Fibroblast of skin of left quadriceps (primary cell): ENCODE measurements around the gene GLB1L3.

Experiments used
- DNase-seq, 2 experiments: peaks; one replicate each; pipeline ENCODE4 v3.0.0-alpha.2; 2013; ENCODE audit warnings: low read depth in 2 of 2

GLB1L3 gene

DNA sequence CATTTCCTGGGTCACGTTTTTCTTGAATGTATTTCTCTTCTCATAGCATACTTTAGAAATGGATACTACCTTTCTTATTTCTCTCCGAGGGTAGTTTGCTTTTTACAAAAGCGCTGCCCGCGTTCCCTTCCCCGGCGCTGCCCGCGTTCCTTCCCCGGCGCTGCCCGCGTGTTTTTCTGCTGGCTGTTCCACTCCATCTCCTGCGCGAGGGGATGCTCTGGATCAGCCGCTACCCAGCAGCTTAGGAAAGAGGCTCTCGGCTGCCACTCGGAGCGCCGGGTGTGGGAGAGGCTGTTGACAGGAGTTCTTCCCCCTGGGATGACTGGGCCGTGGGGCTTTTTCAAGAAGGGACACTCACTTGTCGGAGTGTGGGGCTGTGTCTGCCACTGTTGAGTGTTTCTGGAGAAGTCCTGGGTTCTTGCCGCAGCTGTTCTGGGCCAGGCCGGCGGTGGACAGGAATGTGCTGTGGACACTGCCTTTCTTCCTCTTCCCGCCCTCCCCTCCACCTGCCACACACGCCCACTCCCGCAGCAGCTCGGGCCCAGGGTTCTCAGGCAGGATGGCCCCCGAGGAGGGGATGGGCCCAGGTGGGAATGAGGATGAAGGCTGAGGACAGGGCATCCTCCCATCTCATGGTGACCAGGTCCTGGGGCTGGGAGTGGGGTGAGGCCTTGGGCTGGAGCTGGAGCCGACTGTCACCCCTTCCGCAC, 86.2 kb downstream of the GLB1L3 start:
- no peak for DNase-seq

DNA sequence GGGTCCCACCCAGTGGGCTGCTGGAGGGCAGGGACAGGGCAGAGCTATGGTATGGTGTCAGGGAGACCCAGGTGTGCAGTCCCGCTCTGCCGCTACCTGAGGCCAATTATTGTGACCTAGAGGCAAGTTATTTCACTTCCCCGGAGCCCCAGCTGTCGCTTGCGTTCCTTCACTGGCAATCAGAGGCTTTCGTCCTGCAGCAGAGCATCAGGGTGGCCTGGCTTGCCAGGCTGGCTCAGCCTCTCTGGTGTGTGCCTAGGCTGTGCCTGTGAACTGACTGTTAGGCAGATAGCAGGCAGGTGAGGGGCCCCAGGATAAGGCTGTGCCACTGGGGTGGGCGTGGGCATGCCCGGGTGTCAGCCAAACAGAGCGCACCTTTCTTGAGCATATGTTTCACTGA, 87.0 kb downstream of the GLB1L3 start:
- no peak for DNase-seq

DNA sequence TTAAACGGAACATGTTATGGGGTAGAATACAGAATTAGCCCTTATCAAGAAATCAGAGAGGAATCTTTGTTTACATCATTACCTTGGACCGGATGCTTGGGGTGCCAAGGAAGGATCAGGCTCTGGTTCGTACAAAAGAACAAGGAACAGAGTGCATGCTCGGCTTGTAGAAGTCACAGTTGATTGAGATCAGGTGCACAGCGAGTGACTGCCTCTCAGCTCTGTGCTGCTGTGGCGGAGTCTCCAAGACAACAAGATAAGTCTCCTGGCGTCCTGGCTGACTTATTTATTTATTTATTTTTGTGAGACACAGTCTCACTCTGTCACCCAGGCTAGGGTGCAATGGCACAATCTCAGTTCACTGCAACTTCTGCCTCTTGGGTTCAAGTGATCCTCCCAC, 87.4 kb downstream of the GLB1L3 start:
- DNase-seq: no peak

DNA sequence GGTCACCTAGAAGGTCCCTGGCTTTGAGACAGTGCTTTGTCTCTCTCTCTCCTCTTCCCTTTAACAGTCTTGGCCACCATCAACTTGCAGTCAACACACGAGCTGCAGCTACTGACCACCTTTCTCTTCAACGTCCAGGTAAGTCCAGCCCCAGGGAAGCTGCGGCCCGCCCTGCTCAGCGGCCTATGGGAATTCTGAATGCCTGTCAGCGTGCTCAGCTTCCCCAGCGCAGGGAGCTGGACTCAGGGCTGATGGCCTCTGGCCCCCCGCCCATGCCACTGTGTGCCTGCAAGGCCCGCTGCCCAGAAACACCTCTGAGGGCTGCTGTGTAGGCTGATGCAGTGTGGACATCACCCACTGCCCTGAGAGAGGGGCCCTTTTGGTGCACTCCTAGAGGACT, 88.1 kb downstream of the GLB1L3 start:
- DNase-seq: no peak

DNA sequence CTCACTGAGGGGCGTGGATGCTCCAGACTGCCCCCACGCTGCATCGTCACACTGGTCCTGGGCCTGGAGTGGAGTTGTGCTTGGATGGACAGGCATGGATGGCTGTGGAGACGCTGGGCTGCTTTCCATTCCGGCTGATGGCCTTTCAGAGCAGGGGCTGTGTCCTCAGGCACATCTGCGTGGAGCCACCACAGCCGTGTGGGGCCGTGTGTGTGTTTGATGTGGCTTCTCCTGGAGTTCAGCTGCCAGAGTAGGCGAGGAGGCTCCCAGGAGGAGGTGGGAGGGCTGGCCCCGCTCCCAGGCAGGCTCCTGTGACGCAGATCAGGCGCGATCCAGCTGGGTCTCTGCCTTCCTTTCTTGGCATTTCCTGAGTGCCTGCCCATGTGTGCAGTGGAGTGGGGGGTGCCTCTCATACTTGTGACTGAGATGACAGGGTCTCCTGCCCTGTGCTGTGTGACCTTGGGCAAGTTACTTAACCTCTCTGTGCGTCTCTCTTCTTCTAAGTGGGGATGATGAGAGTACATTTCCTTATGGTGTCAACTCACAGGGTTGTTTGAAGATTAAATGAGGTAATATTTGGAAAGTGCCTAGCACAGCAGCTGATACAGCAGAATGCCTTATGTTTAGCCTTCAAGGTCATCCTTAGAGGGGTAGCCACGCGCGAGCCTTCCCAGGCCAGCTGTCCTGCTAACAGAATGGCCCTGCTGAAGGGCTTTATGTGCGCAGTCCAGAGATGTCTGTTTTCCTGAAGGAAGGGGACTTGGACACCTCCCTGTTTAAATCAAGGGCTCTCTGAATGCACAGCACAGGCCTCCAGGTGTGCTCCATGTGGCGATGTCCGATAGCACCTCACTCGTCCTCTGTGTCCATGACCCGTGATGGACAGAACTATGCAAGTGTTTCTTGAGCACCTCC, 89.1 kb downstream of the GLB1L3 start:
- no peak for DNase-seq

DNA sequence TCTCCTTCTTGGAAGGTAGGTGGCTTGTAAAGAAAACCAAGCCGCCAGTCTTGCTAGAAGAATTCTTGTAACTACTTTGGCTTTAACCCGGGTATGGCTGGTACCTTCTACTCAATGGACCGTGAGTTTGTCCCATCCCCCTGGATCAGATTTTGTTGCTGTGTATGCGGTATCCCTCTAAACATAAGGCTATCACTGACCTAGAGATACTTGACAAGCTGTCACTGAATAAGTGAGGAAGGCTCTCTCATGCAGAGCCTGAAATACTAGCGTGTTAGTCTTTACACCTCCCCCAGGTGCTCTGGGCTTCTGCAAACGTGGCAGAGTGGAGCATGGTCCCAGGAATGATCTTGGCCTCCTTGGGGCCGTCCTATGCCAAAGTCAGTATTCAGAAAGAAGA, 90.1 kb downstream of the GLB1L3 start:
- DNase-seq: no peak

DNA sequence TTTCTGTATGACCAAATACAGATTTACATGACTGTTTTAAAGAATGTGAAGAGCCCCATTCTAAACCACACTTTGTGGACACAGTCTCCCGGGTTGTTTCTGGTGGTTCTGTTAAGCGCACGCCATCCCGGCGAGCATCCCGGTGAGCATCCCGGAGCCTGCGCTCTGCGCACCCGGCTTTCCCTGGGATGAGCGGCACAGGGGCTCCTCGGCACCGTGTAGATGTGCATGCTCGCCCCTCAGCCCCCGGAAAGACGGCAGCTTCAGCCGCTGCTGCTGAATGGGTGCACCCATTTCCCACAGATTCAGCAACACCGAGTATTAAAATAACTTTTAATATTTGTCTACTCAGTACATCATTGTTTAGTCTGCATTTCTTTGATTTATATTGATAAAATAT, 91.6 kb downstream of the GLB1L3 start:
- DNase-seq: no peak
